Neural cell (in vitro differentiated cells): Measurements from ENCODE around the gene RAB3D.

ENCODE experiments used
- EP300 ChIP-seq: fragments of 450-650 bp; conservative IDR thresholded peaks from 2 replicates; pipeline ENCODE4 v1.6.1; 2014; ENCODE audit warnings: antibody characterized with exemption, mild to moderate bottlenecking, moderate library complexity; ENCODE audit not compliant: poor library complexity, severe bottlenecking
- EZH2 ChIP-seq: fragments of 200-600, 300-800 bp; shearing (Covaris generic), sonication (generic); IDR thresholded peaks from 2 replicates; pipeline ENCODE4 v1.6.1; 2014; ENCODE audit warnings: antibody characterized with exemption, low read length, borderline replicate concordance, mild to moderate bottlenecking; ENCODE audit not compliant: insufficient read depth, poor library complexity, severe bottlenecking
- POLR2AphosphoS5 ChIP-seq: IDR thresholded peaks from 2 replicates; pipeline ENCODE4 v1.6.1; 2012
- RAD21 ChIP-seq: fragments of 450-650 bp; conservative IDR thresholded peaks from 2 replicates; pipeline ENCODE4 v1.6.1; 2014; ENCODE audit warnings: antibody characterized with exemption, mild to moderate bottlenecking, moderate library complexity
- SMC3 ChIP-seq: fragments of 450-650 bp; conservative IDR thresholded peaks from 2 replicates; pipeline ENCODE4 v1.6.1; 2014; ENCODE audit warnings: antibody characterized with exemption, mild to moderate bottlenecking, moderate library complexity; ENCODE audit not compliant: poor library complexity
- TAF1 ChIP-seq: IDR thresholded peaks from 2 replicates; pipeline ENCODE4 v1.6.1; 2012; ENCODE audit warnings: low read depth
- TF ChIP-seq, protein P1 (sequence below): fragments of 450-650 bp; IDR thresholded peaks from 2 replicates; pipeline ENCODE4 v1.5.1; 2014; ENCODE audit warnings: antibody characterized with exemption, mild to moderate bottlenecking, moderate library complexity; ENCODE audit not compliant: poor library complexity, severe bottlenecking
- TF ChIP-seq, protein P2 (sequence below): IDR thresholded peaks from 2 replicates; pipeline ENCODE4 v1.6.1; 2012; ENCODE audit warnings: borderline replicate concordance

DNA sequence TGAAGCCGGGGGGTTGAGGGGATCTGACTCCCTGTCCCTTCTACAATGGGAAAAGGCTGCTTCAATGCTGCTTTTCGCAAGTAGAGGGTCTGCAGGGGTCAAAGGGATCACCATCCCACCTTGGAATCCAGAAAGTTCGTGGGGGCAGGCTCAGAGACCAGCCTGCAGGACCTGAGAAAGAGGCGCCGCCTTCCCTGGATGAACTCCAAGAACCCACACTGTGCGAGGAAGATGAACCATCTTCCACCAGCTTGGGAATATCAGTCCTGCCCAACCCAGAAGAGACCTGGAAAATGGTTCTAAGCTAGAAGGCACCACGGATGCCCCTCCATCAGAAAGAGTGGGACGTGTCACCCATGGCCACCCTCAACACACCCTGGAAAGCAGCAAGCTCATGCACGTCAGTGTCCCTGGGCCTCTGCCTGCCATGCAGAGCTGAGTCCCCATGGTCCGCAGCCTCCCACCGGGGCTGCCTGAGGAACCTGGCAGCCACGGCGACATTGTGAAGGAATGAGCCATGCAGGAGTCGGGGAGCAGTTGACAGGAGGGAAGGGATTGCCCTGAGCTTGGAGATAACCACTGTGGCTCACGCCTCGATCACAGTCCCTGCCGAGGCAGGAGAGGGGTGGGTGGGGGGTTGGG is 14.6 kb downstream of the RAB3D start:
- TF ChIP-seq, protein P1, sequence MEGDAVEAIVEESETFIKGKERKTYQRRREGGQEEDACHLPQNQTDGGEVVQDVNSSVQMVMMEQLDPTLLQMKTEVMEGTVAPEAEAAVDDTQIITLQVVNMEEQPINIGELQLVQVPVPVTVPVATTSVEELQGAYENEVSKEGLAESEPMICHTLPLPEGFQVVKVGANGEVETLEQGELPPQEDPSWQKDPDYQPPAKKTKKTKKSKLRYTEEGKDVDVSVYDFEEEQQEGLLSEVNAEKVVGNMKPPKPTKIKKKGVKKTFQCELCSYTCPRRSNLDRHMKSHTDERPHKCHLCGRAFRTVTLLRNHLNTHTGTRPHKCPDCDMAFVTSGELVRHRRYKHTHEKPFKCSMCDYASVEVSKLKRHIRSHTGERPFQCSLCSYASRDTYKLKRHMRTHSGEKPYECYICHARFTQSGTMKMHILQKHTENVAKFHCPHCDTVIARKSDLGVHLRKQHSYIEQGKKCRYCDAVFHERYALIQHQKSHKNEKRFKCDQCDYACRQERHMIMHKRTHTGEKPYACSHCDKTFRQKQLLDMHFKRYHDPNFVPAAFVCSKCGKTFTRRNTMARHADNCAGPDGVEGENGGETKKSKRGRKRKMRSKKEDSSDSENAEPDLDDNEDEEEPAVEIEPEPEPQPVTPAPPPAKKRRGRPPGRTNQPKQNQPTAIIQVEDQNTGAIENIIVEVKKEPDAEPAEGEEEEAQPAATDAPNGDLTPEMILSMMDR: no peak
- TF ChIP-seq RAD21 (no peak), TAF1 (no peak), POLR2AphosphoS5 (no peak), EP300 (no peak), EZH2 (no peak), SMC3 (no peak)
- TF ChIP-seq, protein P2, sequence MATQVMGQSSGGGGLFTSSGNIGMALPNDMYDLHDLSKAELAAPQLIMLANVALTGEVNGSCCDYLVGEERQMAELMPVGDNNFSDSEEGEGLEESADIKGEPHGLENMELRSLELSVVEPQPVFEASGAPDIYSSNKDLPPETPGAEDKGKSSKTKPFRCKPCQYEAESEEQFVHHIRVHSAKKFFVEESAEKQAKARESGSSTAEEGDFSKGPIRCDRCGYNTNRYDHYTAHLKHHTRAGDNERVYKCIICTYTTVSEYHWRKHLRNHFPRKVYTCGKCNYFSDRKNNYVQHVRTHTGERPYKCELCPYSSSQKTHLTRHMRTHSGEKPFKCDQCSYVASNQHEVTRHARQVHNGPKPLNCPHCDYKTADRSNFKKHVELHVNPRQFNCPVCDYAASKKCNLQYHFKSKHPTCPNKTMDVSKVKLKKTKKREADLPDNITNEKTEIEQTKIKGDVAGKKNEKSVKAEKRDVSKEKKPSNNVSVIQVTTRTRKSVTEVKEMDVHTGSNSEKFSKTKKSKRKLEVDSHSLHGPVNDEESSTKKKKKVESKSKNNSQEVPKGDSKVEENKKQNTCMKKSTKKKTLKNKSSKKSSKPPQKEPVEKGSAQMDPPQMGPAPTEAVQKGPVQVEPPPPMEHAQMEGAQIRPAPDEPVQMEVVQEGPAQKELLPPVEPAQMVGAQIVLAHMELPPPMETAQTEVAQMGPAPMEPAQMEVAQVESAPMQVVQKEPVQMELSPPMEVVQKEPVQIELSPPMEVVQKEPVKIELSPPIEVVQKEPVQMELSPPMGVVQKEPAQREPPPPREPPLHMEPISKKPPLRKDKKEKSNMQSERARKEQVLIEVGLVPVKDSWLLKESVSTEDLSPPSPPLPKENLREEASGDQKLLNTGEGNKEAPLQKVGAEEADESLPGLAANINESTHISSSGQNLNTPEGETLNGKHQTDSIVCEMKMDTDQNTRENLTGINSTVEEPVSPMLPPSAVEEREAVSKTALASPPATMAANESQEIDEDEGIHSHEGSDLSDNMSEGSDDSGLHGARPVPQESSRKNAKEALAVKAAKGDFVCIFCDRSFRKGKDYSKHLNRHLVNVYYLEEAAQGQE: no peak
